ENCODE results near the gene TPSB2. TPM values are rescaled to one million over a fixed set of nuclear protein-coding genes. Genes with fewer than 3 reads are reported as not detected.

Gene TPSB2
- total RNA-seq, 1 donor from 2014 or later = 168 TPM

DNA sequence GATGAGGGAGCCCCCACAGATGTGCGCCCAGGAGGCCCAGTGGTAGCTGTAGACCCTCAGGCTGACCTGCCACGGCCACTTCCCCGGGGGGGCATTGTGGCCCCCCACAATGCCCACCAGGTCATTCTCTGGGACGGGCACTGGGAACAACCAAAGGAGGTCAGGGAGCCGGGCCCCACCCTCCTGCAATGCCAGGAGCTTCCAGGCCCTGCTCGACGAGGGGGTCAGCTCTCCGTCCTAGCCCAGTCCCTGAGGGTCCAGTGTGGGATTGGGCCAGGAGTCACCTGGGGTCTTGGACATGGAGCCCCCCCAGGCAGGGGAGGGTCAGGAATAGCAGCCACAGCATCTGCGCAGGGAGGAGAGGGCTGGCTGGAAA lies 32.9 kb upstream of the TPSB2 start:
- no peak overlapping the region for H3K27ac ChIP-seq
- intact Hi-C loops (cut with DNase I) = no loop called here
- ATAC-seq = no peak
- H3K4me3 ChIP-seq = no peak overlapping the region
- no peaks in the 10 kb centered on the region for H3K9me3 ChIP-seq
- H3K27me3 ChIP-seq (ENCODE audit: low read depth) = peaks cover 53% of the 10 kb centered on the region
- TF ChIP-seq, protein P1, sequence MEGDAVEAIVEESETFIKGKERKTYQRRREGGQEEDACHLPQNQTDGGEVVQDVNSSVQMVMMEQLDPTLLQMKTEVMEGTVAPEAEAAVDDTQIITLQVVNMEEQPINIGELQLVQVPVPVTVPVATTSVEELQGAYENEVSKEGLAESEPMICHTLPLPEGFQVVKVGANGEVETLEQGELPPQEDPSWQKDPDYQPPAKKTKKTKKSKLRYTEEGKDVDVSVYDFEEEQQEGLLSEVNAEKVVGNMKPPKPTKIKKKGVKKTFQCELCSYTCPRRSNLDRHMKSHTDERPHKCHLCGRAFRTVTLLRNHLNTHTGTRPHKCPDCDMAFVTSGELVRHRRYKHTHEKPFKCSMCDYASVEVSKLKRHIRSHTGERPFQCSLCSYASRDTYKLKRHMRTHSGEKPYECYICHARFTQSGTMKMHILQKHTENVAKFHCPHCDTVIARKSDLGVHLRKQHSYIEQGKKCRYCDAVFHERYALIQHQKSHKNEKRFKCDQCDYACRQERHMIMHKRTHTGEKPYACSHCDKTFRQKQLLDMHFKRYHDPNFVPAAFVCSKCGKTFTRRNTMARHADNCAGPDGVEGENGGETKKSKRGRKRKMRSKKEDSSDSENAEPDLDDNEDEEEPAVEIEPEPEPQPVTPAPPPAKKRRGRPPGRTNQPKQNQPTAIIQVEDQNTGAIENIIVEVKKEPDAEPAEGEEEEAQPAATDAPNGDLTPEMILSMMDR (IDR thresholded peaks at IDR 0.05) = no peak
- no peaks in the 10 kb centered on the region for H3K36me3 ChIP-seq
- no peak for DNase-seq
- H3K4me1 ChIP-seq = no peaks in the 10 kb centered on the region

DNA sequence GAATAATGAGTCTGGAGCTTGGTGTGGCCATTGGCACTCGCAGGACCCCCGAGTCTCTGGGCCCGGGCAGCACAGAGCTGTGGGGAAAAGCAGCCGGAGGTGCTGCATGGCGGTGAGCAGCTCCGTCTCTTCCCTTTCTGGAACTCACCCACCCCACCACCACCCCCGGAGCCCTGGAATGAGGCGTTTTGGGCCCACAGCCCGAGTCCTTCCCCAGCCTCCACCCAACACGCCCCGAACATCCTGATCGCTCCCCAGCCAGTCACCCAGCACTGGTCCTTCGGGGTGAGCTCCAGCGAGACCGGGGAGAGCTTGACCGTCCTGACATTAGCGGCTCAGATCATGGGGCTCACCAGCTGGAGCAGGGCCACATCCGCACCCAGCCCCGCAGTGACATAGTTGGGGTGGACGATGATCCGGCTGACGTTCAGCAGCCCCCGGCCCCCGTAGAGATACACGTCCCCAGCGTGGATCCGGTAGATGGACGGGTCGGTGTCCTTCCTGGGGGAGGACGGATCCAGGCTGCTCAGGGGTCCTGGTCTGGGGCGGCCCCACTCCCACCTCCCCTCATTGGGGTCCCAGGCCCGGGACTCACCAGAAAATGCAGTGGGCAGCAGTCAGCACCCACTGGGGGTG lies 32.3 kb upstream of the TPSB2 start:
- Histone ChIP-seq H3K9me3 (no peaks in the 10 kb centered on the region), H3K4me1 (no peaks in the 10 kb centered on the region), H3K27ac (no peak overlapping the region), H3K4me3 (no peak overlapping the region), H3K36me3 (no peaks in the 10 kb centered on the region), H3K27me3 (ENCODE audit: low read depth) (peaks cover 58% of the 10 kb centered on the region)
- TF ChIP-seq, protein P1 (IDR thresholded peaks at IDR 0.05) = no peak
- DNase-seq = no peak
- intact Hi-C loops (cut with DNase I) = no loop called here
- no peak for ATAC-seq

DNA sequence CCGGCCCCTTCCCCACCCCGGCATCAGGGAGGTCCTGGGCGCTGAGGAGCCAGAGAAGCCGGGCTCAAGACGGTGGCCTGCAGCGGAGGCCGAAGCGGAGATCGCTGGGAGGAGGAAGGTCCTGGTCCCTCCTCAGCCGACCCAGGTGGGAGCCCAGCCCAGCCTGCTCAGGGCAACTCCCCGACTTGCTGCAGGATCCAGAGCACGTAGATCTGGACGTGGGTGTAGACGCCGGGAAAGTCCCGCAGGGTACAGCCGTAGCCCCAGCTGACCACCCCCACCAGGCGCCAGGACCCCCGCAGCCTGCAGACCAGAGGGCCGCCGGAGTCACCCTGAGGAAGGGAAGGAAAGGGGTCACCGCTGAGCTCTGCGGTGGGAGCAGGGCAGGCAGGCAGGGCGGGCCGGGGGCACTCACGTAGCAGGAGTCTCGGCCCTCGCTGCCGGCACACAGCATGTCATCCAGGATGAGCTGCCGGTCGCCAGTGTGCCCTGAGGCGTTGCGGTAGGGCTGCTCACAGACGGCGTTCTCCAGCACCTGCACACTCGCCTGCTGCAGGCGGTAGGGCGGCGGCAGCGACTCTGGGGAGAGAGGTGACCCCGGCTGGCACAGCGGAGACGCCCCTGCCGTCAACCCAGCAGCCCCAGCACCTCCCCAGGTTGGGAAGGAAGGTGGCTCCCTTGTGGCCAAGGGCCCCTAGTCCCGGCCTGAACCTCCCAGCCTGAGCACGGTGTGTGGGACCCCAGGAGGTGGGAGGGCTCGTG lies 31.3 kb upstream of the TPSB2 start:
- H3K36me3 ChIP-seq = no peaks in the 10 kb centered on the region
- DNase-seq = no peak
- TF ChIP-seq, protein P1 (IDR thresholded peaks at IDR 0.05) = no peak
- no peaks in the 10 kb centered on the region for H3K4me1 ChIP-seq
- no peak overlapping the region for H3K27ac ChIP-seq
- intact Hi-C loops (cut with DNase I) = no loop called here
- no peak for ATAC-seq
- H3K27me3 ChIP-seq (ENCODE audit: low read depth) = peaks cover 62% of the 10 kb centered on the region
- H3K4me3 ChIP-seq = no peak overlapping the region
- no peaks in the 10 kb centered on the region for H3K9me3 ChIP-seq

DNA sequence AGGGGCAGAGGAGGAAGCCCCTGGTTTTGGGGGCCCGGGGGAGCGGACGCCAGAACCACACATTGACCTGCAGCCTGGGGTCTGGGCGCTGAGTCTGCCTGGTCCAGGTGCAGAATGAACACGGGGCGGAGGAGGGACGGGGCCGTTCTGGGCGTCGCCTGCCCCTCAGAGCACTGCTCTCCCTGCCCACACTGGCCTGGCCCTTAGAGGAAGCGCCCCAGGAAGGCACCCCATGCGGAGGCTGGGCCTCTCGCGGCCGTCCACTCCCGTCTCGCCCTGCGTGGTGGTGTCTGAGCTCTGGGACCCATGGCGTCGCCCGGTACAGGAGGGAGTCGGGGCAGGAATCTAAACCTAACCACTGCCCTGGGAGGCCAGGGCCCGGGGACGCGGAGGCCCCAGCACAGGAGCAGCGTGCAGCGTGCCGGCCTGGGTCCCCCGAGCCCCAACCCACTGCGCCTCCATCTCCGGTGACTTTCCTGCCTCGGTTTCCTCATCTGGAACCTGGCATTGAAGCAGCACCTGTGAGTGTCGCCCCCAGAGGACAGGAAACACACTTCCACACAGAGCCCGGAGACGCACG lies 30.2 kb upstream of the TPSB2 start:
- Histone ChIP-seq H3K27me3 (ENCODE audit: low read depth) (peaks cover 62% of the 10 kb centered on the region), H3K27ac (no peak overlapping the region), H3K36me3 (no peaks in the 10 kb centered on the region), H3K4me3 (no peak overlapping the region), H3K4me1 (no peaks in the 10 kb centered on the region), H3K9me3 (no peaks in the 10 kb centered on the region)
- DNase-seq = no peak
- intact Hi-C loops (cut with DNase I) = no loop called here
- TF ChIP-seq, protein P1 (IDR thresholded peaks at IDR 0.05) = no peak
- ATAC-seq = no peak

DNA sequence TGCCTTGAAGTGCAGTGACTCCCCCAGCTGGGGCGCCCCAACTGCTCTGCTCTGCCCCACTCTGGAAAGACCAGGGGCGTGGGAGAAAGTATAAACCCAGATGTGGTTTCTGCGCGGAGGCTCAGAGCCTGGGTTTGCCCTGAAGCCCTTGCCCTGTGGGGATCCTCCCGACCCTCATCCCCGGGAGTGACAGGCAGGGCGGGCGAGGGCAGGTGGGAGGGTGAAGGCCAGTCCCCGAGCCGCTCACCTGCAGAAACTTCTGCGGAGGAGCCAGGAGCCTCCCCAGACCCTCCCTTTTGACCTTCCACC lies 29.7 kb upstream of the TPSB2 start:
- Histone ChIP-seq H3K36me3 (no peaks in the 10 kb centered on the region), H3K4me1 (no peaks in the 10 kb centered on the region), H3K4me3 (no peak overlapping the region), H3K27ac (no peak overlapping the region), H3K27me3 (ENCODE audit: low read depth) (peaks cover 62% of the 10 kb centered on the region), H3K9me3 (no peaks in the 10 kb centered on the region)
- no peak for DNase-seq
- no peak for ATAC-seq
- intact Hi-C loops (cut with DNase I) = no loop called here
- TF ChIP-seq, protein P1 (IDR thresholded peaks at IDR 0.05) = no peak

Measured in lower lobe of right lung (tissue), 2 donors.